ENCODE measurements around the gene SLC16A10.
"Not testable (repeated sequence)": the region's sequence is repeated elsewhere in the genome, so short reads cannot be mapped to it uniquely, and the experiment has no call there.

Gene SLC16A10

GRCh38 chr6:111134236-111134869, 47.0 kb downstream of the SLC16A10 start:
- not testable (repeated sequence) for DNase-seq

- DNase-seq: not testable (repeated sequence)
Observed at GRCh38 chr6:111137489-111138093, 50.3 kb downstream of the SLC16A10 start.

- DNase-seq: no peak
Observed at GRCh38 chr6:111147440-111147839, 60.1 kb downstream of the SLC16A10 start.

- no peak for DNase-seq
Observed at GRCh38 chr6:111148110-111148509, 60.8 kb downstream of the SLC16A10 start.

DNA sequence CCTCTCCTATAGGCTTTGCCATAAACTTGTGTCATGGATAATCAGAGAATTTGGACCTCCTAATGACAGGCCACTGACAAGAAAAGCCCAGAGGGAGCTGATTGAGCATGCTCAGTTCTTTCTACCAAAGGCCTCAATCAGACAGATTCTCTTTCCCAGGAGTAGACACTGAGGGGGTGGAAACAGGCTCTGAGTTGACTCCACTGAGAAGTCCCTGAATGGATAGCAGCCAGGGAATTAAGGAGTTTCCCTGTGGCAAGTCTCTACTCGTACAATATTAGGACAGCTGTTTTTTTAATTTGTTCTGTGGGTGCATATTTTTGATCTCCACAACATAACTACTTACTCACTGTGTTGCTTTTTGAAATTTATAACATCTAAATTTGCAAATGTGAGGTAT, 63.3 kb downstream of the SLC16A10 start:
- DNase-seq: no peak

- peak in 1 of 2 experiments; percentile 23 for DNase-seq
Observed at GRCh38 chr6:111154981-111155380, 67.7 kb downstream of the SLC16A10 start.

GRCh38 chr6:111157412-111157811, 70.1 kb downstream of the SLC16A10 start:
- DNase-seq: no peak

- DNase-seq: no peak
Observed at GRCh38 chr6:111159633-111160032, 72.3 kb downstream of the SLC16A10 start.

- no peak for DNase-seq
Observed at GRCh38 chr6:111161650-111162049, 74.3 kb downstream of the SLC16A10 start.

DNA sequence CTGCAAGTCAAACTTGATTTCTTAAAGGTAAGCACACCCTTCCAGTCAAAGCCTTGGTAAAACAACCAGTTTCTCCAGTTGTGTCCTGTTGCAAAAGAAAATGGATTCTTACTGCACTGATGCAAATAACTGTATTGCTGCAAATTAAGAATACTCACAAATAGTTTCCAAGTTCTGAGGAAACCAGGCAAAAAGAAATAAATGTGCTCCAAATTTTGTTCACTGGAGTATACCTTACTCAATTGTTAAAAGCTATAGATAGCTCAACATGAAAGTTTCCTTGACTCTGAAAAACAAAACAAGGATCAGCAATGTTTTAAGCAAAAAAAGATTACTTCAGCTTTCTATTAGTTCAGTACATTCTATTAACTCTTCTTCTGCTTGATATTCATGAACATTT, 75.2 kb downstream of the SLC16A10 start:
- no peak for DNase-seq

DNA sequence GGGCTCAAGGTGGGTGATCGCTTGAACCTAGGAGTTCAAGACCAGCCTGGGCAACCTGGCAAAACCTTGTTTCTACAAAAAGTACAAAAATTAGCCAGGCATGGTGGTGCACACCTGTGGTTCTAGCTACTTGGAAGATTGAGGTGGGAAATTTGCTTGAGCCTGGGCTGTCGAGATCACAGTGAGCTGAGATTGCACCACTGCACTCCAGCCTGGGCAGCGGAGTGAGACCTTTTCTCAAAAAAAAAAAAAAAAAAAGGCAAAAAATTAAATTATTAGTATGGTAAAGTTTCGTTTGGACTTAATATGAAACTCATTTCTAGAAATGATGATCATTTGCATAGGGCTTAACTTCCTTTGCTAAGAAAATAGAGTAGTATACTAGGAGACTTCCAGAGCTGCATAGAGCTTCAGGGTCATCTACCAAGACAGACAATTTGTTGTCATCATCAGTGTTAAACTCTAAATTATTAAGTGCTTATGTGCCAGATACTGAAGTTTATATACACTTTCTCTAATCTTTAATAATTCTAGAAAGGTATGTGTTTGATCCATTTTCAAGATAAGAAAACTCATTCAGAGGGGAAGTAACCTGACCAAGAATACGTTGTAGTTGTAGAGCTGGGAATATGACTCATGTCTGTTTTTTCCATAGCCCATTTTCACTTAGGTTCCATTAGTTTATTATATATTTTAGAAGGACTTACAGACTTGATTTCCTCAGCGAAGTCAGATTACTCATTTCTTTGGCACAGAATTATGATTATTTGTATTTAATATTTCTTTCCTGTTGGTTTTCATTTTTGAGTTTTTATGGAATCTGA, 84.5 kb downstream of the SLC16A10 start:
- no peak for DNase-seq

- DNase-seq: no peak
Observed at GRCh38 chr6:111172563-111172962, 85.3 kb downstream of the SLC16A10 start.

- DNase-seq: no peak
Observed at GRCh38 chr6:111173341-111173740, 86.0 kb downstream of the SLC16A10 start.

DNA sequence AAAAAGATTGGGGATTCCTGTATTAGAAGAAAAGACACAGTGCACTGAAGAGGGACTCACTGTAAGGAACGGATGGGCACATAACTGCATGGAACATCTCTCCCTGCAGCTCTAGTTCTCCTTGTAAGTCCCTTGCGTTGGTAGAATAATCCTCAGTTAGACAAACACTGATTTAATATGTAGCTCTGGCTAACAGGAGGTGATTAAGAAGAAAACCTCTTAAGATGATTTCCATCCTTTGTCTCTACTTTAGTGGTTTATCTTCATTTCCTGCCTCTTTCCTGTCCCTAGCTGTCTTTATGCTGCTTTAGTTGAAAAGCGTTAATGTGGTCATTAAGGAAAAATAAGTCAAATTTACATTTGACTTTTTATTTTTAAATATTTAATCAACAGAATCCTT, 86.6 kb downstream of the SLC16A10 start:
- DNase-seq: no peak

GRCh38 chr6:111175109-111175508, 87.8 kb downstream of the SLC16A10 start:
- DNase-seq: no peak

GRCh38 chr6:111176038-111176759, 88.9 kb downstream of the SLC16A10 start:
- DNase-seq: no peak

GRCh38 chr6:111176760-111177099, 89.4 kb downstream of the SLC16A10 start:
- no peak for DNase-seq

GRCh38 chr6:111177131-111177530, 89.8 kb downstream of the SLC16A10 start:
- DNase-seq: no peak

DNA sequence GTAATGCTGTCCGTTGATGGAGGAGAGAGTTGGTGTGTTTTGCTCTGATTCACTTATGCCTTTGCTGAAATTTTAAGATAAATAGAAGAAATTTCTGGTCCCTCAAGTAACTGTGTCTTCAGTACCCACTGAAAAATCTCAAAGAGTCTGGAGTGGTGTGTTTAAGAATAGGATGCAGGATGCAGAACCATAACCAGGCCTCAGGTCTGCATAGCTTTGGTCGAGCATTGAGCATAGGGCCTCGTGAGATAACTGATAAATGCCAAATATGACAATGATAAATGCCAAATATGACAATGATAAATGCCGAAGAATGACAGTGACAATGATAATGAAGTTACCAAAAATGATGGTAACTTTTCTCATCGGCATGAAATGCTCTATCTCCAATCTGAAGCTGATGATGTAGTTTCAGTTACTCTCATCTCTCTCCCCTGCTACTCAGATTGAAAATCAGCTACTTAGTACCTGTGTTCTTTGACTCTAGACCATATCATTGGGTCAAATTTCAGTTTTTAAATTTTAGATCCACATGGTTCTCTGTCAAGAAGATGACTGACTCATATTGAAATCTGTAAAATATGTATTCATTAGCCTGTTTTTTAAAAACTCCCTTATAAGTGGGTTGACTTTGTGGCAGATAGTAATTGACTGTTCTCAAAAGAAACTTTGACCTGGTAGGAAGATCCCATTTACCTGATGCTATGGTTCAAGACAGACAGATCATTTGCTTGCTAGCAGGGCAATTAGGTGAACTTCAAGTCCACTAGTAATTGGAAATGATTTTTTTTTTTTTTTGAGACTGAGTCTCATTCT, 96.6 kb downstream of the SLC16A10 start:
- no peak for DNase-seq

DNA sequence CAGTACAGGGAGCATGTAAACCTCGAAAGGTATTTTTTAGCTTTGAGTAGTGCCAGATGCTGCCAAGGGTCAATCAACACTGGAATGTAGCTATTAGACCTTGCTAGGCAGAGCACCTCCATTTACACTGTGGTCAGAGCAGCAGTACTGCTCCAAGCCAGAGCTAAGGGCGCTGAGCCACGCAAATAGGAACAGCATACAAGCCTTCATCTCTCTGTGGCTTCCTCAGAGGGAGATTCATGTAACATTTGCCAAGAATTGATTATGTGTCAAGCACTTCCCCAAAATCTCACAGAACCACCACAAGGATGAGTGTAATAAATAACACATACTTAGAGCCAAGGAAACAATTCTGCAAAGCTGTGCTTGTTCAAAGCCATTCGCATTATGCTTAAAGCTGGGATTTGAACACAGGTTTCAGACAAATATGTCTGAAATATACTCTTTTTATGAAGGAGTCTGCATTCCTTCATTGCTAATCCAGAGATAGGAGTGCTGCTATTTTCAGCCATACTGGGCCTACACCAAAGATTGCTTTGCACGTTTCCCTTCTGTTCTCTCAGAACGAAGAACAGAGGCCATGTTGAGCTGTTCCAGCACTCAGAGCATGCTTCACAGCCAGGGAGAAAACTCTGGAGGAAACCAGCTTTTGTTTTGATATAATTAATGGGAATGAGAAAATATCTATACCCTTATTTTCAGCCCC, 97.7 kb downstream of the SLC16A10 start:
- DNase-seq: no peak

DNA sequence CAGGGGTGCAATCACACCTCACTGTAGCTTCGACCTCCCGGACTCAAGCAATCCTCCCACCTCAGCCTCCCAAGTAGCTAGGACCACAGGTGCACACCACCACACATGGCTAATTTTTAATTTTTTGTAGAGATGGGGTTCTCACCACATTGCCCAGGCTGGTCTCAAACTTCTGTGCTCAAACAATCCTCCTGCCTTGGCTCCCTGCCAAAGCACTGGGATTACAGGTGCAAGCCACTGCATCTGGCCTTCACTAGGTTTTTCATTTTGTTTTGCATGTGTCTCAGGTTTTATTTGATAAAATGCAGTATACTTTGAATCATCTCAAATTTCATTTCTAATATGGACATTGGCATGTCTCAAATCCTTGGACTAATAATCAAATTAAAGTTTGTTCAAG, 98.7 kb downstream of the SLC16A10 start:
- DNase-seq: no peak

- no peak for DNase-seq
Observed at GRCh38 chr6:111187874-111188273, 100.6 kb downstream of the SLC16A10 start.

Measured in stimulated activated CD4-positive, alpha-beta T cell treated with anti-CD3 and anti-CD28 coated beads, Interleukin-4, amount 100 ng/mL, for 4 hours (primary cell).